HepG2 (cell line): Measurements from ENCODE around the gene TADA3. TPM values are rescaled to one million over a fixed set of nuclear protein-coding genes. Genes with fewer than 3 reads are reported as not detected.

Source experiments
- AKNA ChIP-seq: sonication (generic); formaldehyde crosslinking; IDR thresholded peaks from 2 replicates; pipeline ENCODE4 v1.4.0; 2020; ENCODE audit warnings: missing genetic modification reagents, borderline replicate concordance
- CAMTA2 ChIP-seq: sonication (generic); formaldehyde crosslinking; IDR thresholded peaks from 2 replicates; pipeline ENCODE4 v1.4.0; 2020; ENCODE audit warnings: mild to moderate bottlenecking, missing genetic modification reagents, borderline replicate concordance
- HBP1 ChIP-seq: IDR thresholded peaks from 2 replicates; pipeline ENCODE4 v1.6.1; 2016; ENCODE audit warnings: low read depth, control low read depth
- HNF4G ChIP-seq, 2 experiments: sonication (generic) in 1 of 2; formaldehyde crosslinking in 1 of 2; IDR thresholded peaks; 2 replicates each; pipeline versions ENCODE4 v1.4.0 to v1.6.1; 2011 to 2020; ENCODE audit warnings: borderline replicate concordance in 2 of 2, low read depth in 2 of 2, mild to moderate bottlenecking in 2 of 2, low read length in 1 of 2, missing genetic modification reagents in 1 of 2, moderate library complexity in 1 of 2
- NFATC3 ChIP-seq: sonication (generic); formaldehyde crosslinking; IDR thresholded peaks from 2 replicates; pipeline ENCODE4 v1.5.1; 2020; ENCODE audit warnings: mild to moderate bottlenecking, missing genetic modification reagents
- NFE2L1 ChIP-seq: sonication (generic); formaldehyde crosslinking; IDR thresholded peaks from 2 replicates; pipeline ENCODE4 v1.4.0; 2020; ENCODE audit warnings: missing genetic modification reagents, mild to moderate bottlenecking, borderline replicate concordance
- NFKB2 ChIP-seq: sonication (generic); formaldehyde crosslinking; IDR thresholded peaks from 2 replicates; pipeline ENCODE4 v1.4.0; 2020; ENCODE audit warnings: missing genetic modification reagents, borderline replicate concordance
- RXRB ChIP-seq: IDR thresholded peaks from 2 replicates; pipeline ENCODE4 v1.6.1; 2016; ENCODE audit warnings: borderline replicate concordance, missing genetic modification reagents, missing compliant biosample characterization
- TFE3 ChIP-seq: IDR thresholded peaks from 2 replicates; pipeline ENCODE4 v1.6.1; 2016
- YEATS4 ChIP-seq: sonication (generic); formaldehyde crosslinking; IDR thresholded peaks from 2 replicates; pipeline ENCODE4 v1.4.0; 2020; ENCODE audit warnings: missing genetic modification reagents, borderline replicate concordance
- ZFP36L1 ChIP-seq: sonication (generic); formaldehyde crosslinking; IDR thresholded peaks from 2 replicates; pipeline ENCODE4 v1.8.0; 2022; ENCODE audit warnings: mild to moderate bottlenecking, missing genetic modification reagents, moderate library complexity
- ZMAT5 ChIP-seq: sonication (generic); formaldehyde crosslinking; IDR thresholded peaks from 2 replicates; pipeline ENCODE4 v1.5.0; 2020; ENCODE audit warnings: mild to moderate bottlenecking, low read depth, missing genetic modification reagents, borderline replicate concordance
- ZNF205 ChIP-seq: IDR thresholded peaks from 2 replicates; pipeline ENCODE4 v1.6.1; 2018; ENCODE audit warnings: missing biosample characterization, missing genetic modification reagents
- ZNF570 ChIP-seq: sonication (generic); formaldehyde crosslinking; IDR thresholded peaks from 2 replicates; pipeline ENCODE4 v1.4.0; 2020; ENCODE audit warnings: mild to moderate bottlenecking, missing genetic modification reagents, borderline replicate concordance
- ZNF574 ChIP-seq: sonication (generic); formaldehyde crosslinking; IDR thresholded peaks from 2 replicates; pipeline ENCODE4 v1.4.0; 2020; ENCODE audit warnings: missing genetic modification reagents
- ZNF75D ChIP-seq: sonication (generic); formaldehyde crosslinking; IDR thresholded peaks from 2 replicates; pipeline ENCODE4 v1.8.1; 2023; ENCODE audit warnings: missing genetic modification reagents, mild to moderate bottlenecking, borderline replicate concordance
- polyA plus RNA-seq, 8 experiments: library from polyadenylated mRNA; depleted of rRNA in 3 of 8; stranded (reverse) in 7 of 8; unstranded in 1 of 8; fragments of >200 nt; fragmentation: Illumina TruSeq in 4 of 8; extraction: Trizol in 4 of 8; gene quantifications; 2 replicates each; pipeline versions ENCODE4 v1.2.1 to v1.2.3, GENCODE V29; 2011 to 2016; ENCODE audit warnings: low read depth in 4 of 8, missing spikeins in 1 of 8, mixed read lengths in 1 of 8; ENCODE audit not compliant: insufficient read depth in 1 of 8
- total RNA-seq, 5 experiments: library from RNA; depleted of rRNA; stranded (reverse); fragments of >200 nt; fragmentation: Illumina TruSeq; extraction: Trizol; gene quantifications; 2 replicates each; pipeline ENCODE4 v1.2.3, GENCODE V29; 2016; ENCODE audit warnings: low read depth in 1 of 5

The TADA3 gene
- total and polyA plus RNA-seq, 2 of the 13 experiments (the other 11 are each of a cell fraction or from before 2014, with no cell fraction given) = 32.1 to 37.1 TPM

GRCh38 chr3:9770276-9770812 is 21.9 kb downstream of the TADA3 start (continued):
- no peak for TF ChIP-seq AKNA (CRISPR knock-in tag)
- no peak for TF ChIP-seq ZNF574
- peak; percentile 9; the same call in 1 of the 2 replicates for TF ChIP-seq CAMTA2 (CRISPR knock-in tag)
- no peak for TF ChIP-seq YEATS4 (CRISPR knock-in tag)
- TF ChIP-seq NFKB2 (CRISPR knock-in tag) = no peak
- TF ChIP-seq HNF4G (IDR thresholded peaks at IDR 0.05; ENCODE audit: borderline replicate concordance, low read depth, low read length) = peak; percentile 88
- TF ChIP-seq HNF4G (CRISPR knock-in tag; IDR thresholded peaks at IDR 0.05; ENCODE audit: borderline replicate concordance, low read depth) = peak; percentile 84; the same call in 1 of the 2 replicates
- TF ChIP-seq NFATC3 (CRISPR knock-in tag) = no peak
- TF ChIP-seq ZNF75D (CRISPR knock-in tag) = no peak
- TF ChIP-seq ZNF570 (CRISPR knock-in tag) = no peak
- no peak for TF ChIP-seq ZMAT5
- TF ChIP-seq NFE2L1 (CRISPR knock-in tag) = no peak
- TF ChIP-seq HBP1 = no peak
- no peak for TF ChIP-seq ZFP36L1 (CRISPR knock-in tag)
- TF ChIP-seq TFE3 (CRISPR knock-in tag) = peak; percentile 51; the same call in 1 of the 2 replicates
- no peak for TF ChIP-seq ZNF205 (CRISPR knock-in tag)
- TF ChIP-seq RXRB (CRISPR knock-in tag) = no peak
